ENCODE data around the gene KRTAP3-2.

DNA sequence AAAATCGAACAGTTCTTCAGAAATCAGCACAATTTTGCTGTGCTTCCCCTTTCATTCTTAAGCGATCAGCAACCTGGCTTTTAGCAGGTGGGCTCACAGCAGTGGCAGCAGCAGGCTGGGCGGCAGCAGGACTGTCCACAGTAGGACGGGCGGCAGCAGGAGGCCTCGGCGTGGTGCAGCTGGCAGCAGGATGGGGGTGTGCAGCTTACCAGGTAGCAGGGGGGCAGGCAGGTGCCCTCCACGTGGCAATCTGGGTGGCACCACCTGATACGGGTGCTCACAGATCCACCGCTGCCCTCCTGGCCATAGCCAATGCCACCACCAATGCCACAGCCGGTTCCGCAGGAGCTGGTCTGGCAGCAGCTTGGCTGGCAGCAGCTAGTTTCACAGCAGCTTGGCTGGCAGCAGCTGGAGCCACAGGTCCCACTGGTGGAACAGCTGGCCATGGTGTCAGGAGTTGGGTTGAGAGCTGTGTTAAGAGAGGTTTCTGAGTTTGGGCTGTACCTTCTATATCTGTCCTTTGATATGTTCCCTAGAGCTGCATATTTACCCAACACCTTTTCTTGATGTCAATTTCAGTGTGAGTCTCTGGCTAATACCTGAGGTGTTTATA is 30.0 kb upstream of the KRTAP3-2 start, which contains the start of gene KRTAP1-4:
- TF ChIP-seq POLR2A (IDR thresholded peaks at IDR 0.05; ENCODE audit: low read depth) (no peak), POLR2AphosphoS5 (IDR thresholded peaks at IDR 0.05) (no peak)
- TF ChIP-seq, protein P1, sequence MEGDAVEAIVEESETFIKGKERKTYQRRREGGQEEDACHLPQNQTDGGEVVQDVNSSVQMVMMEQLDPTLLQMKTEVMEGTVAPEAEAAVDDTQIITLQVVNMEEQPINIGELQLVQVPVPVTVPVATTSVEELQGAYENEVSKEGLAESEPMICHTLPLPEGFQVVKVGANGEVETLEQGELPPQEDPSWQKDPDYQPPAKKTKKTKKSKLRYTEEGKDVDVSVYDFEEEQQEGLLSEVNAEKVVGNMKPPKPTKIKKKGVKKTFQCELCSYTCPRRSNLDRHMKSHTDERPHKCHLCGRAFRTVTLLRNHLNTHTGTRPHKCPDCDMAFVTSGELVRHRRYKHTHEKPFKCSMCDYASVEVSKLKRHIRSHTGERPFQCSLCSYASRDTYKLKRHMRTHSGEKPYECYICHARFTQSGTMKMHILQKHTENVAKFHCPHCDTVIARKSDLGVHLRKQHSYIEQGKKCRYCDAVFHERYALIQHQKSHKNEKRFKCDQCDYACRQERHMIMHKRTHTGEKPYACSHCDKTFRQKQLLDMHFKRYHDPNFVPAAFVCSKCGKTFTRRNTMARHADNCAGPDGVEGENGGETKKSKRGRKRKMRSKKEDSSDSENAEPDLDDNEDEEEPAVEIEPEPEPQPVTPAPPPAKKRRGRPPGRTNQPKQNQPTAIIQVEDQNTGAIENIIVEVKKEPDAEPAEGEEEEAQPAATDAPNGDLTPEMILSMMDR (IDR thresholded peaks at IDR 0.05), result no peak

Measured in esophagus muscularis mucosa (tissue), 3 donors.